Motor neuron (in vitro differentiated cells): ENCODE measurements around the gene AGGF1. TPM values are rescaled to one million over a fixed set of nuclear protein-coding genes. Genes with fewer than 3 reads are reported as not detected.

ENCODE experiments used
- ATAC-seq, 8 experiments: fragments of 200-7000 bp; cut with Tn5 transposase; replicated peaks in 6 of 8; 2 replicates each; pipeline ENCODE4 v1.8.0; 2021; ENCODE audit warnings: mild to moderate bottlenecking in 8 of 8, moderate library complexity in 8 of 8
- H3K27ac ChIP-seq, 2 donors: fragments of 250-450 bp; sonication (Bioruptor Pico); 2 replicates each; pipeline ENCODE4 v1.9.0; 2021; ENCODE audit warnings: antibody characterized with exemption in 2 of 2, mild to moderate bottlenecking in 2 of 2, moderate library complexity in 1 of 2
- H3K4me1 ChIP-seq, 2 donors: fragments of 250-450 bp; sonication (Bioruptor Pico); replicated peaks in 1 of 2; 2 replicates each; pipeline ENCODE4 v1.6.1; 2021; ENCODE audit warnings: antibody characterized with exemption in 2 of 2, mild to moderate bottlenecking in 2 of 2, moderate library complexity in 1 of 2
- H3K4me3 ChIP-seq, 5 donors: fragments of 250-450 bp; sonication (Bioruptor Pico); 2 replicates each; pipeline ENCODE4 v1.9.0; 2021; ENCODE audit warnings: antibody characterized with exemption in 5 of 5, mild to moderate bottlenecking in 5 of 5, moderate library complexity in 4 of 5
- WGBS, 10 experiments: fragments of 450-650 bp; shearing (Covaris generic); methylation state at CpG; one replicate each; pipeline ENCODE4 v1.0.0; 2022; 5-methylcytosine and 5-hydroxymethylcytosine counted together
- in situ Hi-C, 9 experiments: fragments of 400-800 bp; cut with MboI; loops; one replicate each; pipeline ENCODE4 v1.15.0; 2021; ENCODE audit warnings: low sequenced_read_pairs in 9 of 9, low pct_unique_long_range_greater_than_20kb in 2 of 9; ENCODE audit not compliant: unreplicated experiment in 9 of 9
- total RNA-seq, 8 experiments: library from RNA; unstranded; fragments of 300-600 nt; gene quantifications; 2 replicates each; pipeline versions ENCODE4 v1.2.3 to v1.2.4, GENCODE V29; 2022

Gene AGGF1
- total RNA-seq, 8 experiments from 2014 or later = 10.4 to 24.8 (median 16.5) TPM

DNA sequence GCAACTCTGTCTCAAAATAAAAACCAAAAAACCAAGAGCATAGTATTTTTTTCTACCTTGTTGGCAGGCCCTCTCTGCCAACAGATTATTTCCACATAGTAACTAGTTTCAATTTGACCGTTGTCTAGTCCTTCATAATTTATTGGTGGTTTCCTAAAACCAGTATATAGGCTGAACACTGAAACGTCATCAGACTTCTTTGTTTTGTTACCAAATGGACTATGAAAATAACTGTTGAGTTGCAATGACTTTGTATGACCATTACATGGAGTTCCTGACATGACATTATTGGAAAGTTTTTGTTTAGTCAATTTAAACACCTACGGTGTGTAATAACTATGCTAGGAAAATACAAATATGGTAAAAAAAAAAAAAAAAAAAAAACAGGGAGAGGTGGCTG lies 1.7 kb downstream of the AGGF1 start:
- Histone ChIP-seq H3K4me3 (no peak overlapping the region), H3K27ac (no peak overlapping the region), H3K4me1 (peaks cover 0 to 13% of the 10 kb centered on the region in 2 donors)
- ATAC-seq = no peak
- in situ Hi-C loops = no loop called here
- 87 to 100% (median 100%) methylated on average over 1 to 3 of the region's 3 CpGs; no CpG with 5 or more reads in 2 of the 10 experiments for WGBS, 10 experiments

DNA sequence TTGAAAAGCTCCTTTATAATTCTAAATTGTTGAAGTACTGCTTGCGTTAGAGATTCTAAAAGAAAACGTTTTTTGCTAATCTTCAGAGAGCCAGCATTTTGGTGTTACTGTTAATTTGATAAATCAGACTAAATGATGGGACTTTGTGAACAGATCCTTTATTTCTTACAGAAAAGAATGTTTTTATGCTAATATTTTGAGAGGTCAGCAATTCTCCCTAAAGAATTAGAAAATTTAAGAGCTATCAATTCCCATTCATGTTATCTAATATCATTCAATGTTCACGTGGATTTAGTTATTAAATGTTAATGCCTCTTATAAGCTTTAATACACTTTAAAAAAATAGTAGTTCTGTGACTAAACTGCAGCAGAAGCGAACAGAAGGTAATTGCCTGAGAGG lies 2.4 kb downstream of the AGGF1 start:
- Histone ChIP-seq H3K4me3 (no peak overlapping the region), H3K4me1 (peaks cover 0 to 13% of the 10 kb centered on the region in 2 donors), H3K27ac (no peak overlapping the region)
- WGBS, 10 experiments = 46 to 100% (median 86%) methylated on average over 1 to 4 of the region's 4 CpGs
- no peak for ATAC-seq
- in situ Hi-C loops = no loop called here

DNA sequence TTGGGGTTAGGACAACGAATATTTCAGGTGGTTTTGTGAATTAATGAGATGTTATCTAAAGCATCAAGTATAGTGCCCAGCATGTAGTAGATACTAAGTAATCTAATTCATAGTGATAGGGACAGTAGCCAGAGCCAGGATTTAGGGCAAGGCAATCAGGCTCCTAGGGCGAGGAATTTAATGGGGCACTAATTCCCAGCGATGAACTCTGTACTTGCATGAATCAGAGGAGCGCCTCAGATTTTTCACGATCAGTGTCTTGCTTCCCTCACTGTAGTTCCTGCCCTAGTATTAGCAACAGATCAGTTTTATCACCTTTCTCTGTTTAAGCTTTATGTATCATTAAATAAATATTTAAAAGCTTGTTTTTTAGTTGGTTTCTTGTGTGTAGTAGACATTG lies 3.1 kb downstream of the AGGF1 start:
- Histone ChIP-seq H3K27ac (no peak overlapping the region), H3K4me3 (no peak overlapping the region), H3K4me1 (peaks cover 0 to 13% of the 10 kb centered on the region in 2 donors)
- 70 to 100% (median 89%) methylated on average over 1 to 5 of the region's 5 CpGs; no CpG with 5 or more reads in 2 of the 10 experiments for WGBS, 10 experiments
- in situ Hi-C loops = no loop called here
- no peak for ATAC-seq

DNA sequence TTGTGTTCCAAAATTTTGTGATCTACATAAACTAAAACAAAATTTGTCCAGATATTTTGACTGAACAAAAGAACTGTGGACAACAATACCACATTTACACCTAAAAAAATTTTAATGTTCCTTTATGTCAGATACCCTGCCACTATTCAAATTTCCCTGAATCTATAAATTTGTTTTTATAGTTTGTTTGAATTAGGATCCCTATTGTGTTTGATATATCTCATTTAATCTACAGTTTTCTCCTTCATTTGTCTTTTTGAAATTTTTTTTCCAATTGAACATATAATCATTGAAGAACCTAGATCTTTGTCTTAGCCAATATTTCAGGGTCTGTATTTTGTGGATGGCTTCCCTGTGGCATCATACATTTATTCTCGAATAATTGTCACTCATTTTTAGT lies 5.7 kb downstream of the AGGF1 start:
- ATAC-seq = no peak
- in situ Hi-C loops = no loop called here
- H3K4me1 ChIP-seq = peaks cover 0 to 9% of the 10 kb centered on the region in 2 donors
- no peak overlapping the region for H3K27ac ChIP-seq
- whole genome bisulfite sequencing, 10 experiments = 60 to 100% (median 91%) methylated on average over 1 of the region's 1 CpG; no CpG with 5 or more reads in 1 of the 10 experiments
- no peak overlapping the region for H3K4me3 ChIP-seq

DNA sequence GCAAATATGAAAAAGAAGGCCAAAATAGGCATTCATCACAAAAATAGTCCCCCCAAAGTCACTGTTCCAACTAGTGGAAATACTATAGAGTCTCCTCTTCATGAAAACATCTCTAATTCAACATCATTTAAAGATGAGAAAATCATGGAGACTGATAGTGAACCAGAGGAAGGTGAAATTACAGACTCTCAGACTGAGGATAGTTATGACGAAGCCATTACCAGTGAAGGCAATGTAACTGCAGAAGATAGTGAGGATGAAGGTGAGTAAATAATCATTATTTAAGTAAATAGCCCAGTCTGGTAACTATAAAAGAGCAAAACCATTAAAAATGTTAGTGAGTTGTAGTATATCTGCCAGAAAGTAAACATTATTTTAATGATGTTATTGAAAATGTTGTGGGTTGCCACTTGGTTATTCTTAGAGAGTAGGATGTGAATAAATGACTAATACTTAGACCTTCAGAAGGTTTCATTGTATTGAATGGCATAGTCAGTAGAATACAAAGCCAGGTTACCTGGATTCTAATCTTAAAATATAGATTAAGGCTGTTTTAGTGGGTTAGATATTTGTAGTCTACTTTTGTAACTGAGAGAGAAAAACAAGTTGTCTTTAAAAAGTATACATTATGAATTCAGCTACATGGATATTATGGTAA lies 16.3 kb downstream of the AGGF1 start:
- 86 to 100% (median 100%) methylated on average over 1 of the region's 1 CpG; no CpG with 5 or more reads in 3 of the 10 experiments for WGBS, 10 experiments
- no peaks in the 10 kb centered on the region for H3K4me1 ChIP-seq
- ATAC-seq = no peak
- H3K27ac ChIP-seq = no peak overlapping the region
- H3K4me3 ChIP-seq = no peak overlapping the region
- in situ Hi-C loops = no loop called here

DNA sequence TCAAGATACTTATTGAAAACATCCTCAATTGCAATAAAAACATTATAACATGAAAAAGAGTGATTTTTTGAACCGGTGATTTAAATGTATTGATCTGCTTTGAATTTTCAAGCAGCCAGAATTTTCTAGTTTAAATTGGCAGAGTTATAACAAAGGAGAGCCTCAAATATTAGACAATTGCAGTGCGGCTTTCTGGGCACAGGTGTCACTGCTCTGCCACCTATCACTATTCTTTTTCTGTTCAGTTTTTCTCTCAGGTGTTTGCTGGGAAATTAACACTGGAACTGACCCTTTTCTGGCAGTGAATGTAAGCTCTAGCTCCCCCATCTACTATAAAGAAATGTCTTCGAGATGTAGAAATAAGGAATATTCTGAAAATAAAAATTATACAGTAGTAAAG lies 33.8 kb downstream of the AGGF1 start:
- 60 to 100% (median 79%) methylated on average over 1 to 3 of the region's 3 CpGs; no CpG with 5 or more reads in 1 of the 10 experiments for WGBS, 10 experiments
- ATAC-seq = no peak
- H3K4me1 ChIP-seq = no peaks in the 10 kb centered on the region
- no peak overlapping the region for H3K27ac ChIP-seq
- H3K4me3 ChIP-seq = no peak overlapping the region
- in situ Hi-C loops = no loop called here

DNA sequence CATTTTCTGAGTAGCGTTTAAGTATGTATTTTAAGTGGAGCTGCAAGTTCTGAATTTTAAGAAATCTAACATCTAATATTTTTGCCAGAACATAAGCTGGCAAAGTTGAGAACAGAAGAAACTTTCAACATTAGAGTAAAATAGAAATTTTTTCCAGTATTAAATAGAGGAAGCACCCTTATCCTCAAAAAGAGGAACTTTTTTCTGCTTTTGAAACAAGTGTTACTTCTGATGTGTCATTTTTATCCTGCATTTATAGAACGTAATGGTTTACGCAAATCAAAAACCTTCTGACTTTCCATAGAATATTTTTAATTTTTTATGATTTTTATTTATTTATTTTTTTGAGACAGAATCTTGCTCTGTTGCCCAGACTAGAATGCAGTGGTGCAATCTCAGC lies 35.1 kb downstream of the AGGF1 start:
- no peak overlapping the region for H3K27ac ChIP-seq
- in situ Hi-C loops = no loop called here

DNA sequence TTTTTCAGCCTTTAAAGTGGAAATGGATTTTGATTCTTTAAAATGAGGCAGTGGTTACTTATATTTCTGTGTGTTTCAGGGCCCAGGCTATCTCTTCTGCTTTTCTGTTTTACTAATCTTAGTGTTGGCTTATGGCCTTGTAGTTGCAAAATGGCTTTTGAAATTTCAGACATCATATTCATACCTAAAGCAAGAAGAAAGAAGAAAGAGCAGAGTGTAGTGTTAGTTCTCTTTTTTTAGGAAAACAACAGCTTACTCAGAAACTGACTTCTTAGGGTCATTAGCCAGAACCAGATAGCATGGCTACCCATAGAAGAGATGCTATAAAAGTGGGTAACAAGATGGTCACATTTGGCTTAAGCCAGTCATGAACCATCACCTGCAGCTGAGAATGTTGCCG lies 36.0 kb downstream of the AGGF1 start:
- Histone ChIP-seq H3K4me1 (no peaks in the 10 kb centered on the region), H3K27ac (no peak overlapping the region), H3K4me3 (no peak overlapping the region)
- in situ Hi-C loops = no loop called here
- 90 to 100% (median 100%) methylated on average over 1 of the region's 1 CpG; no CpG with 5 or more reads in 4 of the 10 experiments for WGBS, 10 experiments
- no peak for ATAC-seq

More for the DNA sequence above, 35.1 kb downstream of the AGGF1 start:
- 66 to 100% (median 94%) methylated on average over 2 to 3 of the region's 3 CpGs for WGBS, 10 experiments
- no peak for ATAC-seq
- Histone ChIP-seq H3K4me1 (no peaks in the 10 kb centered on the region), H3K4me3 (no peak overlapping the region)

DNA sequence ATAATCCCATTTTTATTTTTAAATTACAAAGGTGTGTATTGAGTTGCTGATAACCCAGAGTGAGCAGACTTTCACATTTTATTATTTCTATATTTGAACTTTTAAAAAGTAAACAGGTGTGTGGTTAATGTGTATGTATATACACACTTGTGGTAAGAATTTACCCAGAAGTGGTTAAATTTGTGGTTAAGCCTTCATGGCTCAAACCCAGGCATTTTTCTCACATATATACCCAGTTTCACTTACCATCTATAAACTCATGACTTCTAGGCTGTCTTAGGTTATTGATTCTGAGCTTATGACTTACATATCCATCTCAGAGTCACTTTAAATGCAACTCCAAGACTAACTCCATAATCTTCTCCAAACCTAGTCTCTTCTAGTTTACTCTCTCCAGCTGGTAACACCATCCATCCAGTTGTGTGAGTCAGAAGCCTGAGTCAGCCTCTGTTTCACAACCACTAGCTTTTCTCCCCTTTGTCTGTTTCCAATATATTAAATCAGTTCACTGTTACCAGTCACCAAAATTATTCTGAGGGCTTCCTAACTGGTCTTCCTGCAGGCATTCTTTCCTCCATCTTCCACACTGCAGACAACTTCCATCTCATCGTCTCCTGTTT lies 36.7 kb downstream of the AGGF1 start:
- in situ Hi-C loops = no loop called here
- no peak for ATAC-seq
- WGBS, 10 experiments = 14 to 88% (median 67%) methylated on average over 1 of the region's 1 CpG; no CpG with 5 or more reads in 5 of the 10 experiments
- Histone ChIP-seq H3K27ac (no peak overlapping the region), H3K4me1 (no peaks in the 10 kb centered on the region), H3K4me3 (no peak overlapping the region)

DNA sequence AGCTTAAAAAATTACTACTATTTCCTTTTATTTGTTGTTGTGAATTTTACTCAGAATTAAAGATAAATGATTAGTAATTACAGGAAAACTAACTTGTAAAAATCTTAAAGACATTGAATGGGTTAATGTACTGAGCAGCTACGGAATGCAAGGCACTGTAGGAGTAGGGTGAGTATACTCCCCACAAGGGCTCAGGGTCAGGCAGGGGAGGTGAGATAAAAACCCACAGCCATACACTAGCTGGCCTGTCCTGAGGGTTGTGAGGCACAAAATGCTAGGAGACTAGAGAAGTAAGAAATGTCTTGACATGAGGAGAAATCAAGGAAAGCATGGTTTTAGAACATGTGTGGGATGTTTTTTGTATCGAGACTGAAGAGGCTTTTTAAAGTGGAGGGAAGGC lies 43.5 kb downstream of the AGGF1 start:
- Histone ChIP-seq H3K4me3 (no peak overlapping the region), H3K4me1 (peaks cover 0 to 6% of the 10 kb centered on the region in 2 donors), H3K27ac (no peak overlapping the region)
- WGBS, 10 experiments = 48 to 100% (median 76%) methylated on average over 1 to 2 of the region's 2 CpGs; no CpG with 5 or more reads in 2 of the 10 experiments
- in situ Hi-C loops = no loop called here
- no peak for ATAC-seq

DNA sequence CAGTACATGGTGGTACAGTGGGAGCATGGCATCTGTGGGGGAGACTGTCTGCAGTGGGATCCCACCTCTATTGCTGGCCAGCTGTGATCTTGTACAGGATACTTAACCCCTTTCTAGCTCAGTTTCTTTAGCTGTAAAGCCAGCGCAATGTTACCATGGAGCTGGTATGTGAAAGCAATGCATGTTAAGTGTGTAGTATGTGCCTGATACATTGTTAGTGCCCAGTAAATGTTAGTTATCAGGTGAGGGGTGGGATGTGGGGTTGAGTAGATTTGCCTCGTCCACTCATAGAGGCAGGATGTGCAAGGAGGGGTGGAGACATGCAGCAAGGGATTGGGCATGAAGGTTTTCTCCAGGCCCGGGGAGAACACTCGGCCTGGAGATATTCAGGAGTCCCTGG lies 44.5 kb downstream of the AGGF1 start:
- WGBS, 10 experiments = 40 to 100% (median 93%) methylated on average over 1 to 3 of the region's 4 CpGs; no CpG with 5 or more reads in 2 of the 10 experiments
- in situ Hi-C loops = no loop called here
- Histone ChIP-seq H3K27ac (no peak overlapping the region), H3K4me1 (peaks cover 0 to 6% of the 10 kb centered on the region in 2 donors), H3K4me3 (no peak overlapping the region)
- ATAC-seq = peak in 1 of 8 experiments; percentile 1

DNA sequence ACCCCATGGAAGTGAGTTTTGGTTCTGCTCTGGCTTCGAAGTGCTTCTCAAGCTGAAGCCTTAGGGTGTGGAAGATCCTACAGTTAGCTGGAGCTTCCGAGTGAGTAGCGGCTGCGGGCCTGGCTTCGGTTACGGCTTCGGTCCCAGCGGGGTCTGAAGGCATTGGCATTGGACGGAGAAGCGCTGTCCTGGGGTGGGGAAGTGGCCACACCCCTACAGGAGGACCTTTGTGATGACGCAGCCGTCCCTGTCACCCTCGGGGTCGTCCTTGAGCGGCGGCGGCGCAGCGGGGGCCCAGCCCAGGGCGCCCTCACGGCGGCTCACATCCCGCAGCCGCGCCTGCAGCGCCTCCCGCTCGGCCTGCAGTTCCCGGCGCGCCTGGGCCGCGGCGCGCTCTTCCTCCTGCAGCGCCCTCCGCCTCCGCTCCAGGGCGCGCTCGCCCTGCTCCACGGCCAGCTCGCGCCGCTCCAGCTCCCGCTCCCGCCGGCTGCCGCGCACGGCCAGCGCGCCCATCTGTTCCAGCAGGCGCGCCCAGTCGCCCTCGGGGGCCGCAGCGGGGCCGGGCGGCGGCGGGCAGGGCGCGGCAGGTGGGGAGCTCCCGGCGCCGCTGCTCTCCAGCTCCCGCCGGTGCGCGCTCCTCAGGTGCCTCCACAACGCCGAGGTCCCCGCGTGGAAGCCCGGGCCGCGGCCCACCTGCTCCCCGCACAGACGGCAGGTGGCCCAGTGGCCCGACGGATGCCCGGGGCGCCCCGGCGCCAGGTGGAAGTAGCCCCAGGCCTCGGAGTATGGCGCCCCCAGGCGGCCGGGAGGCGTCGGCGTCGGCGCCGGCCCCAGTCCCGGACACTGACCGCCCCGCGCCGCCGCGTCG lies 47.0 kb downstream of the AGGF1 start:
- peak overlapping the region in 1 of 2 donors; percentile 55 for H3K27ac ChIP-seq
- 13 to 54% (median 34%) methylated on average over 2 to 6 of the region's 105 CpGs; no CpG with 5 or more reads in 6 of the 10 experiments for WGBS, 10 experiments
- peaks cover 0 to 6% of the 10 kb centered on the region in 2 donors for H3K4me1 ChIP-seq

DNA sequence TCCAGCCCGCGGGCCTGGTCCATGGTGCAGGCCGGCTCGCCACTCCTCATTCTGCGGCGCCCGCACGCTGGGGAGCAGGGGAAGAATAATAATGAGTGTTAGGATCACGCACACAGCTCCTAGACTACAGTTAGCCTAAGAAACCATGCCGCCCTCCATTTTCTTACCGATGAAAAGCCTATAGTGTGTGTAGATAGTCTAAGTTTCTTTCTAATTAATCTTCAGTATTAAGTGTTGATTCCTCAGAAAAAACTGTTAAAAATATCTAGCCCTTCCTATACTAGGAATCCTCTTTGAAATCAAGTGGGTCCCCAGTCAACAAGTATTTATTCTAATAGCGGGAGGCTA lies 47.6 kb downstream of the AGGF1 start:
- in situ Hi-C loops = no loop called here
- Histone ChIP-seq H3K4me1 (peaks cover 0 to 6% of the 10 kb centered on the region in 2 donors), H3K27ac (peak overlapping the region in 1 of 2 donors; percentile 55), H3K4me3 (peak overlapping the region in 4 of 5 donors; percentile 27 to 39 (median 36))
- no peak for ATAC-seq
- 33 to 100% (median 64%) methylated on average over 1 to 6 of the region's 12 CpGs; no CpG with 5 or more reads in 3 of the 10 experiments for WGBS, 10 experiments

More for the DNA sequence above, 47.0 kb downstream of the AGGF1 start:
- peak; percentile 81 to 98 (median 88) for ATAC-seq
- in situ Hi-C loops = no loop called here
- H3K4me3 ChIP-seq = peak overlapping the region; percentile 20 to 39 (median 35)
